Urothelium cell line (cell line): ENCODE measurements around the gene NUP58.

Source experiments
- DNase-seq: peaks from one replicate; pipeline ENCODE4 v3.0.0; 2011; ENCODE audit warnings: low spot score, mixed read lengths
- FAIRE-seq: peaks from 2 replicates; lab custom pipeline; 2011; peaks lifted over from hg19 to GRCh38; lab: Jason Lieb, UNC

NUP58 gene

GRCh38 chr13:25375727-25376358 lies 74.4 kb downstream of the NUP58 start:
- DNase-seq = peak; percentile 43
- no peak for FAIRE-seq

- FAIRE-seq (no peak), DNase-seq (no peak)
Observed at GRCh38 chr13:25377244-25377962, 76.0 kb downstream of the NUP58 start.

GRCh38 chr13:25378528-25378927 lies 77.1 kb downstream of the NUP58 start:
- DNase-seq (no peak), FAIRE-seq (no peak)

DNA sequence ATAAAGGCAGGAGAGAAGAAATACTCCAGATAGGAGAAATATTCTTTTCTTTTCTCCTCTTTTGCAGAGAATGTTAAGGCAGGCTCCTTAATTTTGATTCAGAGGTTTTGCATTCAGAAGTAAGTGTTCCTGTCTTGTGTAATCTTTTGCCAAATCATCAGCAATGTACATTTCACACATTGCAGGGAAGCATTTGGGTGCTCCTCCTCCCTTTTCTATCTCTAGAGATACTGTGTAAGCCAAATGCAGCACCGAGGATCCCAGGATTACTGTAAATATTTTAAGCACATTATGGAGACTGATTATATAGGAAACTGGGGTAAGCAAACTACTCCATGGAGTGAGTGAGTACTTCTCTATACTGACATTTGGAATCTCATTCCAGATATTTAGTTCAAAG lies 77.6 kb downstream of the NUP58 start:
- DNase-seq = no peak

DNA sequence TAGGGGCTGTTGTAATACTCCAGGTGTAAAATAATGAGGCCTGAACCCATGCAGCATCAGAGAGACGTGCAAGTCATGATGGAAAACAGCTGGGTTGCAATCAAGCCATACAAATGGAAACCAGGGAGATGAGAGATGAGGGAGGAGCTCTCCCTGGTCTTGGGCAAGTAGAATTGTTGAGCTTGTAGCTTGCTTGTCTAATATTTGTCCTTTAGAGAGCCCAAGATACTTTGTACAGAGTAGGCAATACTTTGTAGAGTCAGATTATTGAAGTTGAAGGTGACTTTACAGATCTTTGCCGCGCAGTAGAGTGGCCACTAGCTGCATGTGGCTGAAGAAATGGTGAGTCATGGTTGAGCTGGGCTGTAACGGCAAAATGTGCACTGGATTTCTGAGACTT lies 78.7 kb downstream of the NUP58 start:
- DNase-seq (no peak), FAIRE-seq (no peak)

More for the DNA sequence above, 77.6 kb downstream of the NUP58 start:
- FAIRE-seq = no peak

- no peak for DNase-seq
- no peak for FAIRE-seq
Observed at GRCh38 chr13:25380741-25381324, 79.4 kb downstream of the NUP58 start.

- DNase-seq (no peak), FAIRE-seq (no peak)
Observed at GRCh38 chr13:25384758-25385410, 83.5 kb downstream of the NUP58 start.

GRCh38 chr13:25391932-25392331 lies 90.5 kb downstream of the NUP58 start:
- FAIRE-seq = no peak
- DNase-seq = no peak
